ENCODE results near the gene P3H2. TPM values are rescaled to one million over a fixed set of nuclear protein-coding genes. Genes with fewer than 3 reads are reported as not detected.

P3H2 gene
- total and polyA plus RNA-seq, 7 donors, result 0.24 to 3.4 (median 1.2) TPM

GRCh38 chr3:189990826-189991225, 129.9 kb downstream of the P3H2 start:
- DNase-seq, result no peak
- Histone ChIP-seq H3K4me1 (no peaks in the 10 kb centered on the region), H3K36me3 (ENCODE audit: insufficient read depth in 1 of 2, low read depth in 1 of 2) (no peaks in the 10 kb centered on the region), H3K4me3 (no peak overlapping the region), H3K9me3 (no peaks in the 10 kb centered on the region), H3K27me3 (ENCODE audit: insufficient read depth in 3 of 3, low read length in 2 of 3) (peaks cover 0 to 1% (median 0%) of the 10 kb centered on the region in 3 donors), H3K27ac (no peak overlapping the region)
- WGBS, 3 donors, result 48 to 58% (median 57%) methylated on average over 5 of the region's 5 CpGs
- no peak for TF ChIP-seq CTCF (IDR thresholded peaks at IDR 0.05)
- intact Hi-C loops (cut with DNase I), result no loop called here
- no peak for ATAC-seq

DNA sequence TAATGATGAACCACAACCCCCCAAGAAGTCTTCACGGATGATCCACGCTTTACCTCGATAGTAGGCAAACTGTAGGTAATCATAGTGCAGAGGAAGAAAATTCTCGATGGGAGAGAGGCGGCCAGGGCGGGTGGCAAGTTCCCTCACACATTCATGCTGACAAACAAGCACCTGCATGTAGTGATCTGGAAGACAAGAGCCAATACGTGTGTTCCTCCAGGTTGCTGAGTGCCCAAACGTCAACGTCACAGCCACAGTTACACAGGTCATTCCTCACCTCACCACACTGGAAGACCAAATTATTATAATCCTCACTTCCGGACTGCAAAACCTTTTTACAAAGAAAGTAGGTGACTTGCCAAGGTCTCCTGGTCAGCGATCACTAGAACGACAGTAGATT, 131.8 kb downstream of the P3H2 start:
- TF ChIP-seq CTCF (IDR thresholded peaks at IDR 0.05), result no peak
- Histone ChIP-seq H3K4me3 (no peak overlapping the region), H3K36me3 (ENCODE audit: insufficient read depth in 1 of 2, low read depth in 1 of 2) (no peaks in the 10 kb centered on the region), H3K27ac (no peak overlapping the region), H3K9me3 (no peaks in the 10 kb centered on the region), H3K4me1 (no peaks in the 10 kb centered on the region), H3K27me3 (ENCODE audit: insufficient read depth in 3 of 3, low read length in 2 of 3) (peaks cover 0 to 1% (median 0%) of the 10 kb centered on the region in 3 donors)
- intact Hi-C loops (cut with DNase I), result no loop called here
- DNase-seq (no peak), ATAC-seq (no peak)
- whole genome bisulfite sequencing, 3 donors, result 93 to 95% (median 94%) methylated on average over 12 of the region's 12 CpGs

DNA sequence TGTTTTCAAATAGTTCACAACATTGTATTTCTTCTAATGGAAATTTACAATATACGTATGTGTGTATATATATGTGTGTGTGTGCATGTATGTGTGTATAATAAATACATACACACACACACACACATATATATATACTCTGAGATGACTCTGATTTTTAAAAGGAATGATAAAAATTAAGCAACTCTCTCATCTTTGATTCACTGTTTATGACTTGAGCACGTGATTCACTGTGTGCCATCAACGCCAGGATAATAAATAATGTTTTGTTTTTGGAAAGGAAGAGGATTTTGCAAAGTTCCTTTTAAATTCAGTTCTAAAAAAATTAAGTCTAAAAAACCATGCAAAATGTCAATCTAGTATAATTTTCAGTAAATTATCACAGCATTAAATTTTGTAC, 132.4 kb downstream of the P3H2 start:
- no peak for ATAC-seq
- Histone ChIP-seq H3K4me3 (no peak overlapping the region), H3K27ac (no peak overlapping the region), H3K9me3 (no peaks in the 10 kb centered on the region), H3K27me3 (ENCODE audit: insufficient read depth in 3 of 3, low read length in 2 of 3) (peaks cover 0 to 1% (median 0%) of the 10 kb centered on the region in 3 donors), H3K36me3 (ENCODE audit: insufficient read depth in 1 of 2, low read depth in 1 of 2) (no peaks in the 10 kb centered on the region), H3K4me1 (no peaks in the 10 kb centered on the region)
- TF ChIP-seq CTCF (IDR thresholded peaks at IDR 0.05), result no peak
- WGBS, 3 donors, result 80 to 84% (median 83%) methylated on average over 3 of the region's 3 CpGs
- intact Hi-C loops (cut with DNase I), result no loop called here
- DNase-seq, result no peak

GRCh38 chr3:189985948-189986347, 134.7 kb downstream of the P3H2 start:
- Histone ChIP-seq H3K36me3 (ENCODE audit: insufficient read depth in 1 of 2, low read depth in 1 of 2) (no peaks in the 10 kb centered on the region), H3K27me3 (ENCODE audit: insufficient read depth in 3 of 3, low read length in 2 of 3) (no peaks in the 10 kb centered on the region), H3K27ac (no peak overlapping the region), H3K4me1 (peaks cover 6% of the 10 kb centered on the region), H3K9me3 (no peaks in the 10 kb centered on the region), H3K4me3 (no peak overlapping the region)
- intact Hi-C loops (cut with DNase I), result no loop called here
- DNase-seq (no peak), ATAC-seq (no peak)
- 92 to 95% (median 95%) methylated on average over 6 of the region's 6 CpGs for WGBS, 3 donors
- TF ChIP-seq CTCF (IDR thresholded peaks at IDR 0.05), result no peak

DNA sequence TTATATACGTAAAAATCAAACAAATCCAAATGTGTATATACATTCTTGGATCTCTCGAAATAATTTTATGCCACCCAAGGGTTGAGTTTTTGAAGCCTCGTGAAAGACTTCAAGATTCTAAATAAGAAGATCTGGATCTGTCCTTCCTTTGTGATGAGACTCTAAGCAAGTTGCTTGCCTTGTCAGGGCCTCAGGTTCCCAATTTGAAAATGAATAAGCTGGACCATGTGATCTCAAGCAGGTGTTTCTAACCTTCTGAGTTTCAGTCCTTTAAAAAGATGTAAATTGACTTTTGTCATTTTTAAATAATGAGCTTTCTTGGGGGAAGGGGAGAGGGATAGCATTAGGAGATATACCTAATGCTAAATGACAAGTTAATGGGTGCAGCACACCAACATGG, 137.1 kb downstream of the P3H2 start:
- Histone ChIP-seq H3K27ac (no peak overlapping the region), H3K27me3 (ENCODE audit: insufficient read depth in 3 of 3, low read length in 2 of 3) (no peaks in the 10 kb centered on the region), H3K4me3 (no peak overlapping the region), H3K9me3 (no peaks in the 10 kb centered on the region), H3K36me3 (ENCODE audit: insufficient read depth in 1 of 2, low read depth in 1 of 2) (no peaks in the 10 kb centered on the region), H3K4me1 (peaks cover 6% of the 10 kb centered on the region)
- ATAC-seq (no peak), DNase-seq (no peak)
- no peak for TF ChIP-seq CTCF (IDR thresholded peaks at IDR 0.05)
- intact Hi-C loops (cut with DNase I), result no loop called here
- 93 to 98% (median 96%) methylated on average over 3 of the region's 3 CpGs for WGBS, 3 donors
